SH-SY5Y (cell line): Measurements from ENCODE around the gene WWOX.

Source experiments
- GATA2 ChIP-seq: IDR thresholded peaks from 2 replicates; pipeline ENCODE4 v1.6.1; 2011; ENCODE audit warnings: mild to moderate bottlenecking, low read depth, low read length
- GATA3 ChIP-seq: IDR thresholded peaks from 2 replicates; pipeline ENCODE4 v1.6.1; 2011; ENCODE audit warnings: low read depth, mild to moderate bottlenecking, low read length, moderate library complexity

Gene WWOX

GRCh38 chr16:79218351-79218750, 1118.9 kb downstream of the WWOX start:
- TF ChIP-seq GATA3 = no peak

DNA sequence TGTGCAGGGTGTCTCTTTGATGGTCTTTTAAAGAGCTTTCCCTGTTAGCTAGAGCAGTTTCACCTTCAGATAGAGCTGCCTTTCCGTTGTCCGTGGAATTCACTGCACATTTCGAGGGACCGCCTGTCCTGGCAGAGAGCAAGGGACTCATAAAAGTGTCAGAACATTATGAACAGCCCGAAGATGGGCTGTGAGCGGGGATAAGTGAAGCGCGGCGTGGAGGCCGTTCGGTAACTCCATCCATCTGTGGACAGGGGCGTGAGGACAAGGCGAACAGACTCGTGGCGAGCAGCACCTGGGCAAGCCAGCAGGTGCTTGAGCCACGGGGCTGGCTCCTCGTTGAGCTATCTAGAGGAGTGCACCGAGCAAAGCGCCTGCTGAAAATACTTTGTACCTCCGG, 1129.9 kb downstream of the WWOX start:
- TF ChIP-seq GATA2 (no peak), GATA3 (no peak)

DNA sequence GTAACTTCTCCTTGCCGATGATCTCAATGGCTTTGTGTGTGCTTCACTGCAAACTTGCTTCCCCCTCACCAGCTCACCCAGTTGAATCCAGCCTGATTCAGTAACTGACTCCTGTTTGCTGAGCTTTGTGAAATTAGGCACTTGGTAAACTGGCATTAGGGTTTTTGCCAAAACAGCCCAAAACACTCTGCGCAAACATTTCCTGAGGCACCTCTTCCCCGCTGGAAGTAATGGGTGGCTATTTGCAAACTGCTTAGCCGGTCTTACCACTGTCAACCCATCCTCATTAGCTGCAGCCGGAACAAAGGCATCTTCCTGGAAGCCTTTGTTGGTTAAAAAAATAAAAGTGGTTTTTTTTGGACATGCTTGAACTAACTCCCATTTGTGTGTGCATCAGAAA, 1147.9 kb downstream of the WWOX start:
- TF ChIP-seq GATA3 (no peak), GATA2 (no peak)

DNA sequence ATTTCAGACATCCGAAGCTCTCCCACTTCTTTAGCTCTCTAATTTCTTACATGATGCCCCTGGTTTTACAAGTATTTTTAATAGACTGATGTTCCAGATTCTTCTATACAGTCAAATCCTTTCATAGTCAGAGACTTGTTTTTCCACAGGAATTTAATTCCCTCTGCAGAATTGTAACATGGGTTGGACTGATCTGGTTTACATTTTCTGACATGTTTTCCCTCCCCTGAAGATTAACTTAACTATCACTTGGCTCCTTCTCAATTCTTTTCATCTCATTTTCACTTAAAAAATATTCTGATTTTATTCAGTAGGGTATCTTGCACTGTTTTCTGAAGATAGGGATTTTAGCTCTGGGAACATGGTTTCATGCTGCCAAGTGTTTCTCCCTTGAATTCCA, 1148.9 kb downstream of the WWOX start:
- no peak for TF ChIP-seq GATA2
- no peak for TF ChIP-seq GATA3

DNA sequence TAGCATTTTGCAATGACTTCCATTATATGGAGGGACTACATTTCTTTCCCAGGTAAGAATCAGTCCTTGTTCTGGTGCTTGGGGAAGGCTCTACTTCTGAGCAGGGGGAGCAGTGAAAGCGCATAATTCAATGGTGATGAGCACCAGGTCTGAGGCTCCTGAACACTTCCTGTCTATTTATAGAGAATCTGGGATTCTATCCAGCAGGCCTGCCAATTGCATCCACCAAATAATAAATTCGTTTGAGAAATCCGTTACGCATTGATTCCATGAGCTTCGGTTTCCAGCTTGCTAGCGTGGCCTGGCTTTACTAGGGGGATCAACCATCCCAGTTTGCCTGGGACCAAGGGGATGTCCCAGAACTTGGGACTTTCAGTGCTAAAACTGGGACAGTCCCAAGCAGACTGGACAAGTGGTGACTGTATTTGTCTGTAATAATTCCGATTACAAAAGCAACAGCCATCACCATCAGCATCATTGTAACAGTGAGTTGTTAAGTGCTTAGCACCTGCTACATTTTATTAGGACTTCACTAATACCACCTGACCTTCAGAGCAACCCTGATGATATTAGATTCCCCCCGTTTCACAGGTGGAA, 1151.1 kb downstream of the WWOX start:
- TF ChIP-seq GATA3 (no peak), GATA2 (no peak)

DNA sequence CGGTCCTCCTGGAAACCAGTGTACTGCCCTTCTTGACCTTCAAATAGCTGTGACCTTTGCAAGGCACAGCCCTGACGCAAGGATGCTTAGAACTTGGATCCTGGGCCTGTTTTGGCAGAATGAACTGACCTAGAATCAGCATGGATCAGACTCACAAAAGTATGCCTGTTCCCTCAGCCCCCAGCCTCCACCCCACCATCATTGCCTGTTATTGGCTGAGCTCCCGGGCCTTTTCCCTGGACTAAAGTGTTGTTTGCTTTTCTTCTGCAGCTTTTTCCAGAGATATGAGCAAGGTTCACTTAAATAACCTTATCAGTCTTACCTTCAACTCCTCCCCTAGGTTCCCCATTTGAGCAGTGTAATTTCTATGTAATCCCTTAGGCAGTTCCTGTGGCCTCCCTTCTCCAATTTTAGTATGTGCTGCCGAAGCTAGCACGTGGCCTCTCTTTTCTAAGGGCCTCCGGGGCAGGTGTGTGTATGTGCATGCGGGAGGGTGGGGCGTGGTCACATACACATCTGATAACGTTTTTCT, 1153.7 kb downstream of the WWOX start:
- TF ChIP-seq GATA3 (no peak), GATA2 (no peak)

GRCh38 chr16:79257953-79258490, 1158.6 kb downstream of the WWOX start:
- no peak for TF ChIP-seq GATA3

DNA sequence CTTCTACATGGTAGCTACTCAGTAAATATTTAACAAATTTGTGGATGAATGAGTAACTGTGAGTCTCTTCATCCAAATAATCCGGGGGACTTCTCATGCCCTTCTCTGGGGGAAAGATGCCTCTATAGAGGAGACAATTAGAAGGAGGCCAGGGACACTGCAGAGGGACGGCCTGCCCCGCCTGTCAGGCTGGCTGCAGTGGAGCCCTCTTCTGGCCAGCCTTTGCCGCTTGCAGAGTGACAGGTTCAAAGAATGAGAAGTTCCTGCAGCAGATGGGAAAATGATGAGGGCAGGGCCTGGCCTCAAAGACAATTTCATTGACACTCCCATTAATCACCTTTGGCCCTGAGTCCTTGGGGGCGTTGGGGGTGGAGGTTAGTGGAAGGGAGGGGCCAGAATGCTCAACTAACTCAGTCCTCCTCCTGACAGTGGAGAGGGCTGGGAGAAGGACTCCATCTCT, 1162.1 kb downstream of the WWOX start:
- TF ChIP-seq GATA3 (no peak), GATA2 (no peak)

- TF ChIP-seq GATA2 = no peak
Measured at GRCh38 chr16:79261944-79262552, 1162.6 kb downstream of the WWOX start.
